NCI-H460 (cell line): ENCODE results near the gene ALKBH6. TPM values are rescaled to one million over a fixed set of nuclear protein-coding genes. Genes with fewer than 3 reads are reported as not detected.
"Not testable (repeated sequence)": the region's sequence is repeated elsewhere in the genome, so short reads cannot be mapped to it uniquely, and the experiment has no call there.

ENCODE experiments used
- DNase-seq: peaks from one replicate; pipeline ENCODE4 v3.0.0-alpha.2; 2016; ENCODE audit warnings: low read depth; ENCODE audit errors: extremely low read depth
- polyA plus RNA-seq: library from polyadenylated mRNA; depleted of rRNA; stranded (reverse); fragments of >200 nt; gene quantifications from 2 replicates; pipeline ENCODE4 v1.2.3, GENCODE V29; 2014; cell fraction: nucleus; rRNA removed
- total RNA-seq: library from RNA; depleted of rRNA; stranded (reverse); fragments of >200 nt; shearing (Covaris generic); gene quantifications from 2 replicates; pipeline ENCODE4 v1.2.3, GENCODE V29; 2014; rRNA removed

Gene ALKBH6
- 21.1 and 25.6 TPM in 2 replicates for total RNA-seq
- polyA plus RNA-seq: 94.7 and 133 TPM in 2 replicates

DNA sequence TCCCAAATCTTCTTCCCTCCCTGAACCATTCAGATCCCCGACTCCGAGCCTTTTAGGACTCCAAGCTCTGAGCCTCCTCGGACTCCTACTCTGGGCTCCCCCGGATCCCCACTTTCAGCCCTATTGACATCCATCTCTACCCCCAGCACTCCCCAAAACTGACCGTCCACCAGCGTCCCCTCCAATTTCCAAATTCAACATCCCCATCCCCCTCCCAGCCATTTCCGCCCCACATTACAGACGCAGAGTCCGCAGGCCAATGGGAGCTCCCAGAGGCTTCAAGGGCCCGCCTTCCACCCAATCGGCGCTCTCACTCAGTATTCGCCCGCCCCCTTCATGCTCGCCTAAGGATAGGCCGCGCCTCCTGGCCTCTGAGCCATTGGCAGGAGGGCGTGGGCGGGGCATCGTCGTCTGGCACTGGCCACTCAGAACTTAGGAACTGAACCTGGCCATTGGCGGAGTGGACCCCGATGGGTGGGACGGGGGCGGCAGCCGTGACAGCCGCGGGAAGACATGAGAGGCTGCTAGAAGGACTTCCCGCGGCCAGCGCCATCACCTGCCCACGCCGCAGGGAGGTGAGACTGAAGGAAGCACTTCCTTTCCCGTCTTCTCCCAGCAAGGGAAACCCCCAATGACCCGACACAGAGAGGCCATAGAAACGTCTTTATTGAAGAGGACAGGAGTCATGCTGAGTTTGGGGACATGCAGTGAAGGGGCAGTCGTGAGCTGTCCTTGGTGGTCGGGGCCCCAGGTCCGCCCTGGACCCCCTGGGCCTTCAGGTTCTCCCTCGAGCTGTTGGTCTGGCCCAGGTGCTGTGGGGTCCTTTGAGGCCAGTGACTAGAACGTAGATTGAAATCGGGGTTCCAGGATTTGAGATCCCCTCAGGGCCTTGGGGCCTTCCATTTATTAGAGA lies at the start of gene ALKBH6:
Gene ALKBH6, minus strand, starts transcription at position 202 of the 913 bp plus-strand sequence. CDS start 816 bp downstream, outside the sequence.
- peak; percentile 99 for DNase-seq

DNA sequence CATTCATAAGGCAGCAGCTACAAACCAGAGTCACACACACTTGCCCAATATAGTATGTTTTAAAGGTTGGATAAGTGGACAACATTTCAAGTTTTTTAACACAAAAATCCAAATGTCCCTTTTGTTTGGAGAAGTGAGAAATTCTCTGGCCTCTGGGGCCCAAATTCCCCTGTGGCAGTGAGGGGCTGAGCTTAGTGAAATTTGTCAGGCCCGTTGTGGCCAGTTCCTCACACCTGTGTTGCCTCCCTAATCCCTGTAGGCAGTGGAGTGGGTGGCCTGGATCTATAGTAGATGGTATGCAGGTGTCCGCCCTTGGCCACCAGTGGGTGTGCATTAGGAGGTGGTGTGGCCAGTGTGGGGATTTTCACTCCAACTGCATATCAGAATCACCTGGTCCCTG lies 47.4 kb upstream of the ALKBH6 start:
- no peak for DNase-seq

GRCh38 chr19:36060430-36060829 lies 46.4 kb upstream of the ALKBH6 start:
- DNase-seq: no peak

DNA sequence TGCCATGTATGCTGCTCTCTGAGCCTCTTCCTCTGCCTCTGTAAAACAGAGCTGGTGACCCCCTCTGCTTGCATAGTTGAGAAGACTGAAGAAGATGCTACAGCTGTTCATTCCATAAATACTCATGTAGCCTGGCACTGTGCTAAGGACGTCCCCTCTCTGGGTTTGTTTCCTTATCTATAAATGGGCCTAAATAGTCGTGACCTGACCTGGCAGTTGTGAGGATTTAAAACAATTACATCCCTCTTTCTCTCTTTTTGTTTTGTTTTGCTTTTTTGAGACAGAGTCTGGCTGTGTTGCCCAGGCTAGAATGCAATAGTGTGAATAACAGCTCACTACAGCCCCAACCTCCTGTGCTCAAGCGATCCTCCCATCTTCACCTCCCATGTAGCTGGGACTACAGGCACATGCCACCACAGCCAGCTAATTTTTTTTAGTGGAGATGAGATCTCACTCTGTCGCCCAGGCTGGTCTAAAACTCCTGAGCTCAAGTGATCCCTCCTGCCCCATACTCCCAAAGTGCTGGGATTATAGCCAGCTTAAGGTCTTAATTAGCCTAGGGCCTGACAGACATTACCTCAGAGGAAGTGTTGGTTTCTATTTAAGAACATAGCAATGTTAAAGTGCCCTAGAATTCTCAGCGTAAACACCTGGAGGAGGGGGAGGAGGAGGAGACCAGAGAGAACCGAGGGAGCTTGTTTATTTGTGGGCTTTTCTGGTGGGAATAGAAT lies 45.3 kb upstream of the ALKBH6 start:
- no peak for DNase-seq

GRCh38 chr19:36058481-36059179 lies 44.6 kb upstream of the ALKBH6 start:
- DNase-seq: no peak

DNA sequence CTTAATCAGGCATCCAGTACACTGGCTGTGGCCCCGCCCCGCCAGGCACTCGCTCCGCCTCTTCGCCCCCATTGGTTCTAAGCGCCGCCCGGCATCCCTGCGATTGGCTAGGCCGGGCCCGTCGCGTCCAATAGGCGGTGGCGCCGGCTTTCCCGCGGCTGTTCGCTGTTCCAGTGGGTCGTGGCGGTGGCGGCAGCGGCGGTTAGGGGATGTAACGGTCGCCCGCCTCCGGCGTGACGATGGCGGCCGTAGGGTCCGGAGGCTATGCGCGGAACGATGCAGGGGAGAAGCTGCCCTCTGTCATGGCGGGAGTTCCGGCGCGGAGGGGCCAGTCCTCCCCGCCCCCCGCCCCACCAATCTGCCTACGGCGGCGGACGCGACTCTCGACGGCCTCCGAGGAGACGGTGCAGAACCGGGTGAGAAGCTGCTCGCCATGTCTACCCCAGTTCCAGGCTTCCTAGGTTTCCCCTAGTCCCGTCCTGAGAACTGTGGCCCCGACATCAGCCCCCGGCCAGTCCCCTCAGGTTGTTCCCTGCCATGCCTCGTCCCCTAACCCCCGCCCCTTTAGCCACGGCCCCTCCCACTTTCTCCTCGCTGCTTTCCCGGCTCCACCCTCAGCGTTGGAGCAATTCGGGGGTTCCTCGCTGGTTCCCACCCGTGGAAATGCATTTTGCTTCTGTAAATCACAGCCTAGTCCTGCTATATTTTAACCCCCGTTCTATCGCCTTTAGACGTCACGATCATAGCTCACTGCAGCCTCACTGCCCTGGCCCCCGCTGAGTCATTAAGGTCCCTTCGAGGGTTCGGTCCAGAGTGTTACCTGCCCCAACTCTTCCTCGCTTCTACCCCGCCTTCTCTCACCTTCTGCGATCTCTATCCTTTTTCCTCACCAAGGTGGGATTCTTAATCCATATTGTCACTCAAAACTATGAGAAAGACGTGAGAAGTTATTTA lies 41.0 kb upstream of the ALKBH6 start, which contains the start of gene WDR62:
Gene WDR62, plus strand, starts transcription at position 165 of the 954 bp plus-strand sequence. Its CDS starts 75 bp downstream, at position 240.
- peak; percentile 92 for DNase-seq

DNA sequence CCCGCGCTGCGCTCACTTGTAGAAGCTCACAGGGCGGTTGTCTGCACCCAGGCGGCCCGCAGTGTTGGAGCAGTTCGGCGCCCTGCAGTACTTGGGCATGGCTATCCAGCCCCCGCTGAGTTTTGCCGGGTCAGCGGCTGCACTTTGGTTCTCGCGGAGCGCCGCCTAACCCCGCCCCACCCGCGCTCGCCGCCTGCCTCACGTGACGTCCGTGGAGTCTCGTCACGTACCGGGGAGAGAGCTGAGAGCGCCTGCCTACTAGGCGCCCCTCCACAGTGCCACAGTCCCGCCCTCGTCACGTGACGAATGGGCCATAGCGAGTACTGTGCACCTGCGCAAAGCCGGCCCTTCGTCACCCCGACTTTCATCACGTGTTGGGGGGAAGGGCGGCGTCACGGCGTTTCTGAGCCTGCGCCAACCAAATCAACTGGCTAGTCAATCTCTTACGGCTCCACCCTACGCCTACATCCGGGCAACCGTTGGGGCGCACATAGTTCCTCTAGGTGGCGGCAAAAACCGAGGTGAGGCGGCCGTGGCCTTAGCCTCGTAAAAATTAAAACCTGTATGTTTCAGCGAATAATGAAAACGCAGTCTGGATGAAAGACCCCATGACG lies 40.2 kb upstream of the ALKBH6 start, which contains the start of gene THAP8:
Gene THAP8, minus strand, starts transcription at position 167 of the 614 bp plus-strand sequence. Its CDS starts 68 bp downstream, at position 99.
- DNase-seq: peak; percentile 99

- DNase-seq: no peak
These were observed 37.6 kb upstream of the ALKBH6 start for GRCh38 chr19:36051637-36052036.

- no peak for DNase-seq
These were observed 37.2 kb upstream of the ALKBH6 start for GRCh38 chr19:36051236-36051635.

DNA sequence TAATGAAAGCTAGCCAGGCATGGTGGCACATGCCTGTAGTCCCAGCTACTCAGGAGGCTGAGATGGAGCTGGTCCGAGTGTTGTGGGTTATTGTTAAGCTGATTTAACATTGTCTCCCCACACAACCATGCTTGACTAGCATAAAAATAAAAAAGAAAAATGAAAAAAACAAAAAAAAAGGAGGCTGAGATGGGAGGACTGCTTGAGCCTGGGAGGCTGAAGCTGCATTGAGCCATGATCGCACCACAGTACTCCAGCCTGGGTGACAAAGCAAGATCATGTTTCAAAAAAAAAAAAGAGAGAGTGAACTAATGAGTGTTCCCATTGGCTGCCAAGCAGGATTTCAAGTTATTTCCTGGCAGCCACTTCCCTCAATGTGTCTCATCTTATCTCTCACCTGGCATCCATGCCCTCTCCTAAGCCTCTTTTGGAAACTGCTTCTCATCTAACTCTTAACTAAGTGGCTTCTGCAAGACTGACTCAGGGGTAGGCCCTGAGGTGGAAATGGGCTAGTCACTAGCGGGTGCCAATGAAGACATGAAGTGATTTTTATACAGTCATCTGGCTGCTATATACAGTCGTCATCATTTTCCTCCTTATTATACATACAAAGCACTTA lies 35.2 kb upstream of the ALKBH6 start:
- no peak for DNase-seq

DNA sequence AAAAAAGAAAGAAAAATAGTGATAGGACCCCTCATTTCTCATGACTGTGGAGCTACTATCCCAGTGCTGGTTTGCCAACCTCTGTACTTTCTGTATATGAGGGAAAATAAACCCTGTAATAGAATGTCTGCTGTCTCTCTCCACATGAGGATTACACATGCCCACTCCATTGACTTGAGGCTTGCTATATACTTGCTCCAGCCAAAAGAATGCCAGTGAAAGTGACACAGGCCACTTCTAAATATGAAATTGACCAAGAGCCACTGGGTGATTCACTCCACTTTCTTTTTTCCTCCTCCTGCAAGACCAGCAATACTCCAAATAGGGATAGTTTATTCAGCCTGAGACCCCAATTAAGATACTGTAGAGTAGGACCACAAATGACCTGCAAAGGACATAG lies 33.8 kb upstream of the ALKBH6 start:
- no peak for DNase-seq

DNA sequence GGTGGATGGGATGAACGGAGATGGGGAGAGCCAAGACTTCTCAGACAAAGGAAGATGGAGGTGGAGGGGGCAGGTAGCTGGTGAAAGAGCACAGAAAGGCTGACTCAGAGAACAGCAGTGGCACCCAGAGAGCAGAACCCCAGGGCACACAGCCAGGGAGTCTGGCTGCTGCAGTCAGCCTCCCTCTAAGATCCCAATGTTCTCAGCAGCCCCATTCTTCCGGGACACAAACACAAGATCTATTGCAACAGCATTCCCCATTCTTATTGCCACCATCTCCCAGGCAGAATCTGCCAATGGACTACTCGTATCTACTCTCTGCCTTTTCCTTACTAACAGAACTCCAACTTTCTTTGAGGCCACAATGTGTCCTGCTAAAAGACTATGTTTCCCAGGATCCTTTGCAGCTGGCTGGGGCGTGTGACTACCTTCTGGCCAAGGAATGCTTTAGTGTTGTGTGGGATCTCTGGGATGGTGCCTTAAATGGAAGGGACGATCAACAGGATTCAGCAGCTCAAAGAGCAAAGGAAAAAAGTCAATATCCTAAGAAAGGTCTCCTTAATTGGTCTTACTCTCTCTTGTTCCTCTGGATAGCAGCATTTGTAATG lies 32.5 kb upstream of the ALKBH6 start:
- DNase-seq: no peak

DNA sequence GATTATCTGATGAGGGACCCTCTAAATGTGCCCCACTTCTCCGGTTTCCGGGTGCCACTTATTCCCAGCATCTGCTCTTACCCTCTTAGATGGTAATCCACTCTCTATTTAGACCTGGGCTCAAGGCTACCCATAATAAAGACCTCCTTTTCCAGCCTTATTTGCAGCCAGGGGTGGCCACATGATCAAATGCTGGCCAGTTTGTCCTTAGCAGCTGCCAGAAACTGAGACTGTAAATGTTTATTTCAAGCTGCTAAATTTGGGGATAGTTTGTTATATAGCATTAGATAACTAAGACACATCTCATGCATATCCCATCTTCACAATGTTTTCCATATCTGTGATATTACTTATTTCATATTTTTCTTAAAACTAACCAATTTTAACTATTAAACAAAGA lies 29.9 kb upstream of the ALKBH6 start:
- no peak for DNase-seq

GRCh38 chr19:36041831-36042230 lies 27.8 kb upstream of the ALKBH6 start:
- DNase-seq: no peak

DNA sequence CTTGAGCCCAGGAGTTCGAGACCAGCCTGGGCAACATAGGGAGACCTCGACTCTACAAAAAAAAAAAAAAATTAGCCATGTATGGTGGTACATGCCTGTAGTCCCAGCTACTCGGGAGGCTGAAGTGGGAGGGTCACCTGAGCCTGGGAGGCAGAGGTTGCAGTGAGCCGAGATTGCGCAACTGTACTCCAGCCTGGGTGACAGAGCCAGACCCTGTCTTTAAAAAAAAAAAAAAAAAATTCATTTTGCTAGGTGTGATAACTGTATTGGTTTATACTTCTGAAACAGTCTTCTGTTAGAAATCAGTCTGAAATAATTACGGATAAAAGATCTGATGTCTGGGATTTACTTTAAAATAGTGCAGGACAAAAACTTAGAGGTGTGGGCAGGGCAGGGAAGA lies 27.1 kb upstream of the ALKBH6 start:
- not testable (repeated sequence) for DNase-seq

DNA sequence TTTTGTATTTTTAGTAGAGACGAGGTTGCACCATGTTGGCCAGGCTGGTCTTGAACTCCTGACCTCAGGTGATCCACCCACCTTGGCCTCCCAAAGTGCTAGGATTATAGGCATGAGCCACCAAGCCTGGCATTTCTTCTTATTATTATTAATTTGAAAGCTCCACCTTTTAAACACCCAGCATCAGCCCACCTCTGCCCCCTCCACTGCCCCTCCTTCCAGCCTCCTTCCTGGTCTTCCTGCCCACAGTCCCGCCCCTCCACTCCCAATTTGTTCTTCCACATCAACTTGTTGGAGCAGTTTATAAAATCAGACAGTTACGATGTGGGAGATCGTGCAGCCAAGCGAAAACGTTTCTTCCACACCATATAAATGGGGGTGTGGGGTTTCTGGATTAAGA lies 26.5 kb upstream of the ALKBH6 start:
- DNase-seq: no peak

GRCh38 chr19:36032251-36033104 lies 18.5 kb upstream of the ALKBH6 start, which contains the start of gene CLIP3:
CLIP3 (minus strand) TSS chr19:36032873; CDS start chr19:36032357, 516 bp downstream.
- no peak for DNase-seq
